Measurements from ENCODE around the gene NWD2.
"Not testable (repeated sequence)": the region's sequence is repeated elsewhere in the genome, so short reads cannot be mapped to it uniquely, and the experiment has no call there.

The NWD2 gene, protein sequence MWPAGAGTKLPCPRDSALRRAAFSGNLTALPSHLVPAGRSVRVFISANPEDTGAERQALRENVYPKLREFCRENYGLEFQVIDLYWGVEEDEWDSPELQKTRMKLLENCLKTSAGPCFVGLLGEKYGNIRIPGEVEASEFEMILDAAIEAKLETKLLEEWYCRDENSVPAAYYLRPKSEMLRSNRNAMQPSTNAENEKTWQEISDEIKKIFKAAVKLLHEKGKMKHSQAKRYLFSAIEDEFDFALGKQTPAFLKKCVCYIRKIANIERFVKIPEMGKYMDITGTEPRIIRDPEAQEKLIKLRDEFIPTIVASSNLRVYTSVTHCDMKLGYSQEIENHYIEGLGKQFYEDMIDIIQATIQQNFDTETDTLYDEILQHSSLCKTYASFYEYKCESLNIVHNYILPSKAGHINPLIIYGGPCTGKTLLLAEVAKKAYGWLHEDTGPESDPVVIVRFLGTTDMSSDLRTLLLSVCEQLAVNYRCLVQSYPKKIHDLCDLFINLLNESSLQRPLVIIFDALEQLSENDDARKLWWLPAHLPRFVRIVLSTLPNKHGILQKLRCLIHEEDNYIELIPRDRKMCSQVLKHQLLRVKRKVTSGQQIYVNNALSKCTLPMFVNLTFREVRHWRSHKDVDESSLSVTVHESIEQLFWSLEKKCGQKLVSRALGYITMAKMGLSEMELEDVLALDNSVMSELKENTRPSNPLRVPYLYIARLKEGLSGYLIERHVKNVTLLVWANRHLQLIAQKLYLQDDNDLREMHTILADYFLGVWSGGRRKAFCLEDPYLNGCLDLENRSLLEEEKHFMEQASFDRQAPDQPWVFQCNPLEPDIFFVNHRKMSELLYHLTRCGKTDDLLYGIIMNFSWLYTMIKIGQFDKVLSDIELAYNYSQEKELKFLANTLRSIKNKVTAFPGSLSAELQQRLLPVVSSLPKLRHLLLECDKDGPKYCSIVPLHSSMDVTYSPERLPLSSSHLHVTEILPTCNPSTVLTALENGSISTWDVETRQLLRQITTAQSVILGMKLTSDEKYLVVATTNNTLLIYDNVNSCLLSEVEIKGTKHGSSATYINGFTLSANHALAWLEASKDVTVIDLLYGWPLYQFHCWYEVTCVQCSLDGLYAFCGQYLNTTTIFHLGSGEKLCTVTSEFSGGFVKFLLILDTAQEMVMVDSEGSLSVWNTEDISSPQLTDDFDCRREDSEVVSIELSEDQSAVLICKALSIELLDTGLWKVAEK (N-terminal part only)

DNA sequence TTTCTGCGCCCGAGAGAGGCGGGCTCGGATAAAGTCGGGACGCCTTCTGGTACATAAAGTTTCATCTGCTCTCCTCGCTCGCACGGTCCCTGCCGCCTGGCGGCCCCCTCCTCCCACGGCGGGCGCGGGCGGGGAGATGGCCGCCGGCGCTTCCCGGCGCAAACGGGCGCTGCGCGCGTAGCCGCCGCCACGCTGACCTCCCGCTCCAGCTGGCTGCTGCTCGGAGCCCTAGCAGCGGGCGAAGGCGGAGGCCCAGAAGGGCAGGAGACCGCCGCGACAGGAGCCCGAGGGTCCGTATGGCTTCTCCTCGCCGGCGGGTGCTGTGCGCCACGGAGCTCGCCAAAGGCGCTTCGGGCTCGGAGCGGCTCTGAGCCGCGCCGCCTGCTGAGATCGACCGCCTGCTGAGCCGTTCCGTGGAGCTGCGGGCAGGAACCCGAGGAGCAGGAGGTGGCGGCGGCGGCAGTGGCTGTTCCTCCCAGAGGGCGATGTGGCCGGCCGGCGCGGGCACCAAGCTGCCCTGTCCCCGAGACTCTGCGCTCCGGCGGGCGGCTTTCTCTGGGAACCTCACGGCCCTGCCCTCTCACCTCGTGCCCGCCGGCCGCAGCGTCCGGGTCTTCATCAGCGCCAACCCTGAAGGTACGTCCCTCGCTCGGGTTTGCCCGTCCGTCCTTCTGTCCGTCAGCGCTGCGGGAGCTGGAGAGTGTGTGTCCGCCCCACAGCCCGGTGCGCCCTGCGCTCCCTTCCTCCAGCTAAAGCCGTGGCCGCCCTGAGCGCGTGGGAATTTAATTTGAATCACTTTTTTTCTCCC lies at the start of gene NWD2:
TSS of gene NWD2 (plus strand) at position 161 of the 808 bp plus-strand sequence. CDS start at position 486, 325 bp downstream.
- H3K4me3 ChIP-seq (ENCODE audit: low read length), result no peak within 1 kb of the TSS
- TF ChIP-seq ZNF274 (IDR thresholded peaks at IDR 0.05; ENCODE audit: low read depth, low read length), result no peak

DNA sequence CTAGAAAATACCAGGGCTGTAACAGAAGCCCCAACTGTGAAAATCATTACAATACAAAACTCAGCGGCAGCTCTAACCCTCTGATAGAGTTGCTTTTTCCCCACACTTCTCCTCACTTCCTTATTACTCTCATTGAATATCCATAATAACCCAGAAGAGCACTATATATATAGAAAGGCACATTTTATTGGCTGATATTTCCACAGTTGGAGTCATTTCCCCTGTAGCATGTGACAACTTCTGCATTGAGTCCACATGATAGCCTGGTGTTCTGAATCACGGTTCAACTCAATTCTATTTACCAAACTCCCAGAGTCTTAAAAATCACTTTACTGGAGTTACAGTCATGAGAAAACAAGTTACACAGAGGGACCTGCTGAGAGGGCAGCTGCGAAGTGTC lies 46.6 kb upstream of the NWD2 start:
- no peak overlapping the region for H3K4me3 ChIP-seq (ENCODE audit: low read length)
- TF ChIP-seq ZNF274 (IDR thresholded peaks at IDR 0.05; ENCODE audit: low read depth, low read length), result no peak

DNA sequence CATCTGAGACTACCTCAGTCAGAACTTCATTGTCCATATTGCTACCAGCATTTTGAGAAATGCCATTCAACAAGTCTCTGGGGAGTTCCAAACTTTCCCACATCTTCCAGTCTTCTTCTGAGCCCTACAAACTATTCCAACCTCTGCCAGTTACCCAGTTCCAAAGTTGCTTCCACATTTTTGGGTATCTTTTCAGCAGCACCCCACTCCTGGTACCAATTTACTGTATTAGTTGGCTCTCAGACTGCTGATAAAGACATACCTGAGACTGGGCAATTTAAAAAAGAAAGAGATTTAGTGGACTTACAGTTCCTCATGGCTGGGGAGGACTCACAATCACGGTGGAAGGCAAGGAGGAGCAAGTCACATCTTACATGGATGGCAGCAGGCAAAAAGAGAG lies 39.8 kb upstream of the NWD2 start:
- not testable (repeated sequence) for H3K4me3 ChIP-seq (ENCODE audit: low read length)

DNA sequence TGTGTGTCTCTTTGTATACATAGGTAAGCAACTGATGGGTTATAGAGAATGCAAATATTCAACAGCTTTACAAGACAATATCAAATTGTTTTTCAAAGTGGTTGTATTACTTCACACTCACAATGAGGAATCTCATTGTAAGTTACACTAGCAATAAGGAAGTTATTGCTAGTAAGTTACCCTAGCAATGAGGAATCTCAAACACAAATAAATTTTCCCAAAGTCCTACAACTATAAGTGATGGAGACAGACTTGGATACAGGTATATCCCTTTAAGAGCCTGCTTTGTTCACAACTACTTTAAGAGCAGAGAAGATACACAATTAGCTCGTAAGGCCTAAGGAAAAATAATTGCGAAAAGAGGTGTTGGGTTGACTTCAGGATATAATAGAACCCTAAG lies 28.3 kb upstream of the NWD2 start:
- no peak overlapping the region for H3K4me3 ChIP-seq (ENCODE audit: low read length)
- no peak for TF ChIP-seq ZNF274 (IDR thresholded peaks at IDR 0.05; ENCODE audit: low read depth, low read length)

DNA sequence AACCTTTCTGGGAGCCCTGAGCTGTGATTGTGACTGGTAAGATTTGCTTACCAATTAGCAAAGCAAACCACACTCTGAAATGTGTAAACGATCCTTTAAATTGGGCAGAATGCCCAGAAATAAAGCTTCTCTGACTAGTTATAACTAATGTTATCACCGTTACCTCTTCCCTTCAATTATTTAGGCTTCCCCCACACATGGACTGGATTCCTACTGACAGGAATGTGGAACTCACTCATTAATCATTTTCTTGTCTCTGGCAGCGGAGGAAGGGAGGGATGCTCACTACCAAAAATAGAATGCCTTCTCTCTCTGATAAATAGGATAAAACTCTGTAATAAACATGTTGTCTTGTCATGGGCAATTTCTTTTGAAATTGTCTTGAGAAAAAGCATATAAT lies 25.3 kb upstream of the NWD2 start:
- TF ChIP-seq ZNF274 (IDR thresholded peaks at IDR 0.05; ENCODE audit: low read depth, low read length), result no peak
- no peak overlapping the region for H3K4me3 ChIP-seq (ENCODE audit: low read length)

DNA sequence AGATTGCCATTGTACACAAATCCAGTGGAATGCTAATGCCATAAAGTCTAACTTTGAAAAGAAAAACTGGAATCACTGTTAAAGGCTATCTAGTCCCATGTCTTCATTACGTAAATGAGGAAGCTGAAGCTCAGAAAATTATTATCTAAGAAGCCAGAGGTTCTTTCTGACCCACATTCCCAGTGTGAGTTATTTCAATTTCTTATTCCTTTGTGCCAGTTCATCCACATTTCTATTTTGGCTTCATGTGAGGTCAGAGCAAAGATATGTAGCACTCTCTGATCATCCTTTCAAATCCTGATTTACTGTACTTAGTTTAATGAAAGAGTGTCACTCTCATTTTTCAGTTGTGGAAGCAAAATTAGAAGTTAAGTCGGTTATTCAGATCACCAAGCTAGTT lies 24.6 kb upstream of the NWD2 start:
- no peak overlapping the region for H3K4me3 ChIP-seq (ENCODE audit: low read length)
- no peak for TF ChIP-seq ZNF274 (IDR thresholded peaks at IDR 0.05; ENCODE audit: low read depth, low read length)

DNA sequence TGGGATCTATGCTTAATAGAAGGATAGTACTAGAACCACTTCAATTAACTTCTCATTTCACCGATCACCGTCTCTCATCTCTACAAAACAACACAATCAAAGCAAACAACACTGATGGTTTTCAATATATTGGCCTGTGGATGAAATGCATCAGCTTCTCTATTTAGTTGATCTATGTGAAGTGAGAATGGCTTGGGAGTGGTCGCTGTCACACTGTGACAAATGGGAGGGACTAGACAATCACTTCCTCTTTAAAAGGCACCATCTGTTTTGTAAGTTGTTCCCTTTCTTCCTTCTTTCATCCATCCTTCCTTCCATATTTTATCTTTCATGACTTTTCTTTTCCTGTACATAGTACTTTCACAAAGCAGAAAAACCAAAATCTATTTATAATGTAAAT lies 23.9 kb upstream of the NWD2 start:
- TF ChIP-seq ZNF274 (IDR thresholded peaks at IDR 0.05; ENCODE audit: low read depth, low read length), result no peak
- no peak overlapping the region for H3K4me3 ChIP-seq (ENCODE audit: low read length)

DNA sequence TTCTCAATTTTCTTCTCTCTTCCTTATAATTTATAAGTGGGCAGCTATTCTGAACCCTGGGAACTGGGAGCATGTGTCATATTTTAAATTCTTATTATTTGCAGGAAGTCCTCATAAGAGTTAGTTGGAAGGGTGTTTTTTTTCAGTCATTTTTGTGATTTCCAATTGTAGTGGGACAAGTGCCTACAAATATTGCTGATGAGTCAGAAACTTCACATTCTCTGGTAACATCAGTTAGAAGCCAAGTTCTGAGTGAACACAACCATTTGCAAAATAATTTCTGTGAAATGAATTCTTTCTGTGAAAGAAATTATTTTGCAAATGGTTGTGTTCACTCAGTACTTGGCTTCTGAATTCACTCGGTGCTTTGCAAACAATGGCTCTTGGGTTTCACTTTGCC lies 20.8 kb upstream of the NWD2 start:
- no peak for TF ChIP-seq ZNF274 (IDR thresholded peaks at IDR 0.05; ENCODE audit: low read depth, low read length)
- H3K4me3 ChIP-seq (ENCODE audit: low read length), result no peak overlapping the region

DNA sequence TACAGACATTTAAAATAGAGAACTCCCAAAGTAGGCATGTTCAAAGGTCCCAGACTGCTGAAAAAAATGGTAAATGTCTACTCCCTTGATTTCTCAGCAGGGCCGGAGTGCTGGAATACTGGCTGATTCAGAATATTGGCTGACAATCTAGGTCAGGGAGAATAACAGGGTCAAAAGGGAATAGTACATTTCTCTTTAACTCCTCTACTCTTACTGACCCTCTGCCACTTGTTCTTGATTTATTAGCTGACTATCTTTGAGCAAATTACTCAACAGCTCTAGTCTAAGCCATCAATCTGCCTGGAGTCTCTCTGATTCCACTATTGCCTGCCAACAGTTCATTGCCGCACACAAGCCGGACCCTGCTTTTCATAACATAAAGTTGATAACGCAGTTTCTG lies 19.7 kb upstream of the NWD2 start:
- H3K4me3 ChIP-seq (ENCODE audit: low read length), result no peak overlapping the region
- TF ChIP-seq ZNF274 (IDR thresholded peaks at IDR 0.05; ENCODE audit: low read depth, low read length), result no peak

DNA sequence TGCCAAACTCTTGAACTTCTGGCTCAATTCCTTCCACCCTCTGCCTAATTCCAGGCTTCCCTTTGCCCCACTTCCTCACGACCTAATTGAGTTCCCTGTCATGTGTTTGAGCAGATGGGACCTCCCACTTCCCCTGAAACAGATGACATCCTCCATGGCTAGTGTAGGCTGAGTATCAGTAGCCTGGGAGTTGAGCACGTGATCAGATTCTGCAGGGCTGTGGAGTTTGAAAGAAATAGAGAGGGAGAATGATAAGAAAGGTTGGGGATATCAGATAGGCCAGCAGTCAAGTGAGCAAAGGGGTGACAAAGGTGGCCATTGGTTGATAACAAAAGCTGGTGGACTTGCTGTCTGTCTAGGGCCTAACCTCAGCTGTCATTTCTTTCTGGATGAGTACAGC lies 18.8 kb upstream of the NWD2 start:
- TF ChIP-seq ZNF274 (IDR thresholded peaks at IDR 0.05; ENCODE audit: low read depth, low read length), result no peak
- H3K4me3 ChIP-seq (ENCODE audit: low read length), result no peak overlapping the region

DNA sequence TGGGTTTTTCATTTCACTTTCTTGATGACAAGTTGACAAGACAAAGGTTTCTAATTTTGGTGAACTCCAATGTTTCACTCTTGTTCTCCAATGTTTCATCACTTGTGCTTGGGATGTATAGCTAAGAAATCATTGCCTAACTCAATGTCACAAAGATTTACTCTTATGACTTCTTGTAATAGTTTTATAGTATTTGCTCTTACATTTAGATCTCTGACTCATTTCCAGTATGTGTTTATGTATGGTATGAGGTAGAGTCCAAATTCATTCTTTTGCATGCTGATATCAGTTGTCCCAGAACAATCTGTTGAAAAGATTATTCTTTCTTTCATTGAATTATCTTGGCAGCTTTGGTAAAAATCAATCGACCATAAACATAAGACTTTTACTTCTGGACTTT lies 12.2 kb upstream of the NWD2 start:
- no peak for TF ChIP-seq ZNF274 (IDR thresholded peaks at IDR 0.05; ENCODE audit: low read depth, low read length)
- no peak overlapping the region for H3K4me3 ChIP-seq (ENCODE audit: low read length)

DNA sequence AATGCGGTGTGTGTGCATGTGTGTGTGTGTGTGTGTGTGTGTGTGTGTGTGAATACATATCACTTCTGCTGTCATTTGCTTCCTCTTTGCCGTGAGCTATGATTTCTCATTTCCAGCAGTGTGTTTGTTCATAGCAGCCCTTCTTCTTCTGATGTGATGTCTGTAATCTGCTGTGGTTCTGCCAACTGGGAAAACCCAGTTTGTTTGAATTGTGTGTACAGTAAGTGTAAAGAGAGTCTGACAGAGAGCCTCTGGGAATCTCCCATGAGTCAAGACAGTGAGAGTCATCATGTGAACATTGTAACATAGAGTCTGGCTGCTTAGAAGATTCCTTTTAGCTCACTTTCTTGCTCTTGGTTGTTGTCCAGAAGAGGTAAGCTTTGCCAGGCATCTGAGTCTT lies 8.4 kb upstream of the NWD2 start:
- no peak overlapping the region for H3K4me3 ChIP-seq (ENCODE audit: low read length)
- TF ChIP-seq ZNF274 (IDR thresholded peaks at IDR 0.05; ENCODE audit: low read depth, low read length), result no peak

DNA sequence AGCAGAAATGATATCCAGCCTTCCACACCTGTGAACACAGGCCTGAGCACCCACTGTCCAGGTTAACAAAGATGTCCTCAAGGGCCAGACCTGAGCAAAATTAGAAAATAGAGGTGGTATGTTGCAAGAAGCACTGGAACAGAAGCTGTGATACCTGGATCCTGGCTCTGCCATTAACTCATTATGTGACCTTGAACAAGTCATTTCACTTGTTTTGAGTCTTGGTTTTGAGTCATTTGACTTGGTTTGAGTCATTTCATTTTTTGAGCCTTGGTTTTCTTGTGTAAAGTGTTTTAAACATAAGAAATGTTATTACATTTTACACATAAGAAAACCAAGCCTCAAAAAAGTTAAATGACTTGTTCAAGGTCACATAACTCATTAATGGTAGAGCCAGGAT lies 2.9 kb upstream of the NWD2 start:
- TF ChIP-seq ZNF274 (IDR thresholded peaks at IDR 0.05; ENCODE audit: low read depth, low read length), result no peak
- H3K4me3 ChIP-seq (ENCODE audit: low read length), result no peak overlapping the region

DNA sequence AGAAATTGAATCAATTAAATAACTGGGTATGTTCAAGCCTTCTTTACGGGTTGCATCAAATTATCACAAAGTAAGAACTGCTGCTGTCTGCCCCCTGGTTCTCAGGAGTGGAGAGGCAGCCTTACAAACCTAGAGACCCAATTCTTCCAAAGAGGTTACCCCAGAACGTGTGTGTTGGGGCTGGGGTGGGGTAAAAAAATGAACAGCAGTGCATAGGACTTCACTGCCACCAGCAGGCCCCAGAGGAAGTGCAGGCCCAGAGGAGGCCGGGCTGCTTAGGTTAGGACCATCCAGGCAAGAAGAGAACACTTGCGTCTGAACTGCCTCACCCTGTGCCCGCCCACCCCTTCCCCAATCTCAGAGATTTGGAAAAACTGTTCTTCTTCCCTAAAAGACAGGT lies 1.5 kb upstream of the NWD2 start:
- no peak overlapping the region for H3K4me3 ChIP-seq (ENCODE audit: low read length)
- TF ChIP-seq ZNF274 (IDR thresholded peaks at IDR 0.05; ENCODE audit: low read depth, low read length), result no peak
